Cardiac fibroblast (primary cell): ENCODE measurements around the gene PARP1.

Experiments used
- DNase-seq, 2 donors: peaks; one replicate each; pipeline versions ENCODE4 v3.0.0 to v3.0.0-alpha.2; 2010; ENCODE audit warnings: low read depth in 2 of 2
- H3K4me3 ChIP-seq, 2 donors: replicated peaks in 1 of 2; 1 replicate in 1 of 2; 2 replicates in 1 of 2; pipeline ENCODE4 v1.5.1; 2011; ENCODE audit warnings: low read depth in 2 of 2, low read length in 2 of 2, mild to moderate bottlenecking in 2 of 2, moderate library complexity in 1 of 2
- TF ChIP-seq, protein P1 (sequence below): IDR thresholded peaks from one replicate; pipeline ENCODE4 v1.5.1; 2011; ENCODE audit warnings: low read depth, mild to moderate bottlenecking, low read length, inconsistent platforms

PARP1 gene

DNA sequence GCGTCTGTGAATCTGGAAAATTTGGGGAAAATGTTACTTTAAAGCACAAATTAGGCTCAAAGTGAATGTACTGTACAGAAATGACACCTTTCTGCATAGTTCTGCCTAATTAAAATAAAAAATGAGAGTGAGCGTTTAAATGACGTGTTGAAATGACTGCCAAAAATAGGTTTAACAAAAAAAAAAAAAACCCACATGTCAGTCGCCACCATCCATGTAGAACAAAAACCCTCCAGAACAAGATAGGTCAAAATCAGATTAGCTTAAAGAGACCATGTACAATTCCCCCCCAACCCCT lies 745 bp downstream of the PARP1 start:
- peak overlapping the region; percentile 69 to 80 for H3K4me3 ChIP-seq
- DNase-seq: no peak
- TF ChIP-seq, protein P1, sequence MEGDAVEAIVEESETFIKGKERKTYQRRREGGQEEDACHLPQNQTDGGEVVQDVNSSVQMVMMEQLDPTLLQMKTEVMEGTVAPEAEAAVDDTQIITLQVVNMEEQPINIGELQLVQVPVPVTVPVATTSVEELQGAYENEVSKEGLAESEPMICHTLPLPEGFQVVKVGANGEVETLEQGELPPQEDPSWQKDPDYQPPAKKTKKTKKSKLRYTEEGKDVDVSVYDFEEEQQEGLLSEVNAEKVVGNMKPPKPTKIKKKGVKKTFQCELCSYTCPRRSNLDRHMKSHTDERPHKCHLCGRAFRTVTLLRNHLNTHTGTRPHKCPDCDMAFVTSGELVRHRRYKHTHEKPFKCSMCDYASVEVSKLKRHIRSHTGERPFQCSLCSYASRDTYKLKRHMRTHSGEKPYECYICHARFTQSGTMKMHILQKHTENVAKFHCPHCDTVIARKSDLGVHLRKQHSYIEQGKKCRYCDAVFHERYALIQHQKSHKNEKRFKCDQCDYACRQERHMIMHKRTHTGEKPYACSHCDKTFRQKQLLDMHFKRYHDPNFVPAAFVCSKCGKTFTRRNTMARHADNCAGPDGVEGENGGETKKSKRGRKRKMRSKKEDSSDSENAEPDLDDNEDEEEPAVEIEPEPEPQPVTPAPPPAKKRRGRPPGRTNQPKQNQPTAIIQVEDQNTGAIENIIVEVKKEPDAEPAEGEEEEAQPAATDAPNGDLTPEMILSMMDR: no peak

GRCh38 chr1:226406401-226406881 lies 1.5 kb downstream of the PARP1 start:
- peak in 1 of 2 donors; percentile 56 for DNase-seq
- peak overlapping the region; percentile 69 to 80 for H3K4me3 ChIP-seq
- TF ChIP-seq, protein P1: no peak

GRCh38 chr1:226405411-226405988 lies 2.4 kb downstream of the PARP1 start:
- no peak overlapping the region for H3K4me3 ChIP-seq
- DNase-seq: no peak
- TF ChIP-seq, protein P1: no peak

GRCh38 chr1:226404904-226405222 lies 3.0 kb downstream of the PARP1 start:
- TF ChIP-seq, protein P1: no peak
- no peak for DNase-seq
- H3K4me3 ChIP-seq: no peak overlapping the region

- TF ChIP-seq, protein P1: no peak
- H3K4me3 ChIP-seq: no peak overlapping the region
- DNase-seq: peak; percentile 15 to 49
Observed at GRCh38 chr1:226404063-226404903, 3.6 kb downstream of the PARP1 start.

- DNase-seq: peak; percentile 13 to 16
Observed at GRCh38 chr1:226403201-226404034, 4.5 kb downstream of the PARP1 start.

More at GRCh38 chr1:226403201-226404034, 4.5 kb downstream of the PARP1 start:
- H3K4me3 ChIP-seq: no peak overlapping the region
- TF ChIP-seq, protein P1: peak; percentile 26
